GM12892 (cell line): ENCODE measurements around the gene RHPN2.

Source experiments
- POLR2A ChIP-seq: IDR thresholded peaks from 2 replicates; pipeline ENCODE4 v1.6.1; 2011; ENCODE audit warnings: low read depth, low read length, control low read depth
- TAF1 ChIP-seq: IDR thresholded peaks from 2 replicates; pipeline ENCODE4 v1.6.1; 2011; ENCODE audit warnings: low read depth, mild to moderate bottlenecking, control low read depth, low read length, borderline replicate concordance

DNA sequence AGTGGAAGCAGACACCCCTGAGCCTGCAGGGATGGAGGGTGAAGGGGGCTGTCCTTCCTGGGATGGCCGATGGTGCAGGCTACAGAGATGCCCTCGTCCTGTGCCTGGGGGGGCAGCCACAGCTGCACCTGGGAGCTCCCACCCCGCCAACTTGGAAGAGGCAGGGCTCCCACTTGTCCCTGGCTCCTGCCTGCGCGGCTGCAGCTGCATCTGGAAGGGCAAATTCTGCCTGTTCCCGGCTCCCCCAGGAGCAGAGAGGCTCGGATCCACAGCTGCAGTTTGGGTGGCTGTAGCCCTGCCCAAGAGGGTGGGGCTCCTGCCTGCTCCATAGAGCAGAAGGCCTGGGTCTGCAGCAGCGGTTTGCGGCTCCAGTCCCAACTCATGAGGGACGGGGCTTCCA, 95.1 kb downstream of the RHPN2 start:
- TF ChIP-seq POLR2A: no peak
- no peak for TF ChIP-seq TAF1
